Measurements from ENCODE around the gene CST7.

The CST7 gene

GRCh38 chr20:24977797-24978196 lies 28.7 kb downstream of the CST7 start:
- no peak overlapping the region for H3K4me3 ChIP-seq (replicated peaks; ENCODE audit: low read depth, low read length)
- TF ChIP-seq CTCF (IDR thresholded peaks at IDR 0.05; ENCODE audit: low read length, missing control alignments): no peak
- no peak for DNase-seq (ENCODE audit: low read depth)

GRCh38 chr20:24978513-24978912 lies 29.4 kb downstream of the CST7 start:
- TF ChIP-seq CTCF (IDR thresholded peaks at IDR 0.05; ENCODE audit: low read length, missing control alignments): no peak
- no peak for DNase-seq (ENCODE audit: low read depth)
- no peak overlapping the region for H3K4me3 ChIP-seq (replicated peaks; ENCODE audit: low read depth, low read length)

- no peak overlapping the region for H3K4me3 ChIP-seq (replicated peaks; ENCODE audit: low read depth, low read length)
- no peak for DNase-seq (ENCODE audit: low read depth)
- TF ChIP-seq CTCF (IDR thresholded peaks at IDR 0.05; ENCODE audit: low read length, missing control alignments): no peak
Observed at GRCh38 chr20:24979036-24979960, 30.2 kb downstream of the CST7 start.

- DNase-seq (ENCODE audit: low read depth): no peak
- no peak for TF ChIP-seq CTCF (IDR thresholded peaks at IDR 0.05; ENCODE audit: low read length, missing control alignments)
- no peak overlapping the region for H3K4me3 ChIP-seq (replicated peaks; ENCODE audit: low read depth, low read length)
Observed at GRCh38 chr20:24980291-24981053, 31.4 kb downstream of the CST7 start.

- DNase-seq (ENCODE audit: low read depth): no peak
- TF ChIP-seq CTCF (IDR thresholded peaks at IDR 0.05; ENCODE audit: low read length, missing control alignments): no peak
- H3K4me3 ChIP-seq (replicated peaks; ENCODE audit: low read depth, low read length): no peak overlapping the region
Observed at GRCh38 chr20:24981282-24981681, 32.2 kb downstream of the CST7 start.

- TF ChIP-seq CTCF (IDR thresholded peaks at IDR 0.05; ENCODE audit: low read length, missing control alignments): no peak
- H3K4me3 ChIP-seq (replicated peaks; ENCODE audit: low read depth, low read length): no peak overlapping the region
- no peak for DNase-seq (ENCODE audit: low read depth)
Observed at GRCh38 chr20:24981790-24982189, 32.7 kb downstream of the CST7 start.
